HG02852 (cell line): Measurements from ENCODE around the gene ALKBH6.
"Not testable (repeated sequence)": the region's sequence is repeated elsewhere in the genome, so short reads cannot be mapped to it uniquely, and the experiment has no call there.

Source experiments
- ATAC-seq: cut with Tn5 transposase; IDR thresholded peaks from one replicate; pipeline ENCODE4 v1.9.1; 2021; ENCODE audit warnings: mild to moderate bottlenecking, moderate library complexity; ENCODE audit not compliant: unreplicated experiment

Gene ALKBH6

GRCh38 chr19:35993923-35994598 is 20.0 kb downstream of the ALKBH6 start:
- ATAC-seq: no peak

GRCh38 chr19:35992907-35993765 is 20.9 kb downstream of the ALKBH6 start:
- no peak for ATAC-seq

GRCh38 chr19:35991731-35992450 is 22.1 kb downstream of the ALKBH6 start:
- ATAC-seq: no peak

- no peak for ATAC-seq
Observed at GRCh38 chr19:35990771-35991730, 23.0 kb downstream of the ALKBH6 start.

- ATAC-seq: no peak
Observed at GRCh38 chr19:35990156-35990555, 23.9 kb downstream of the ALKBH6 start.

GRCh38 chr19:35988824-35989223 is 25.2 kb downstream of the ALKBH6 start:
- no peak for ATAC-seq

GRCh38 chr19:35987571-35987896 is 26.5 kb downstream of the ALKBH6 start:
- ATAC-seq: no peak

- no peak for ATAC-seq
Observed at GRCh38 chr19:35986664-35987570, 27.1 kb downstream of the ALKBH6 start.

GRCh38 chr19:35986111-35986510 is 27.9 kb downstream of the ALKBH6 start:
- ATAC-seq: no peak

GRCh38 chr19:35983177-35983576 is 30.8 kb downstream of the ALKBH6 start:
- no peak for ATAC-seq

- ATAC-seq: not testable (repeated sequence)
Observed at GRCh38 chr19:35980997-35981396, 33.0 kb downstream of the ALKBH6 start.

GRCh38 chr19:35978832-35979365 is 35.1 kb downstream of the ALKBH6 start:
- no peak for ATAC-seq

GRCh38 chr19:35978271-35978670 is 35.7 kb downstream of the ALKBH6 start:
- no peak for ATAC-seq

GRCh38 chr19:35977446-35978222 is 36.4 kb downstream of the ALKBH6 start:
- ATAC-seq: no peak

GRCh38 chr19:35975608-35976214 is 38.3 kb downstream of the ALKBH6 start:
- ATAC-seq: no peak

GRCh38 chr19:35973487-35973886 is 40.5 kb downstream of the ALKBH6 start:
- ATAC-seq: no peak

GRCh38 chr19:35966771-35967170 is 47.2 kb downstream of the ALKBH6 start:
- ATAC-seq: no peak

GRCh38 chr19:35963514-35963913 is 50.5 kb downstream of the ALKBH6 start:
- no peak for ATAC-seq
